ENCODE data around the gene ZNF625. TPM values are rescaled to one million over a fixed set of nuclear protein-coding genes. Genes with fewer than 3 reads are reported as not detected.
"Not testable (repeated sequence)": the region's sequence is repeated elsewhere in the genome, so short reads cannot be mapped to it uniquely, and the experiment has no call there.

Gene ZNF625
- total RNA-seq, 3 donors from 2014 or later: 4.3 to 9.5 (median 5.4) TPM

DNA sequence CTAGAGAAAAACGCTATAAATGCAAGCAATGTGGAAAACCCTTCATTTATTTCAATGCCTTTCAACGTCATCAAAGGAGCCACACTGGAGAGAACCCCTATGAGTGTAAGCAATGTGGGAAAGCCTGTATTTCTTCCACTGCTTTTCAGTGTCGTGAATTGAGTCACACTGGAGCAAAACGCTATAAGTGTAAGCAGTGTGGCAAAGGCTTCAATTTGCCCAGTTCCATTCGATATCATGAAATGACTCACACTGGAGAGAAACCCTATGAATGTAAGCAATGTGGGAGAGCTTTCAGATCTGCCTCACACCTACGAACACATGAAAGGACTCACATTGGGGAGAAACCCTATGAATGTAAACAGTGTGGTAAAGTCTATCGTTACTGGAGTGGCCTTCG is 43.8 kb downstream of the ZNF625 start:
- TF ChIP-seq, protein P1, sequence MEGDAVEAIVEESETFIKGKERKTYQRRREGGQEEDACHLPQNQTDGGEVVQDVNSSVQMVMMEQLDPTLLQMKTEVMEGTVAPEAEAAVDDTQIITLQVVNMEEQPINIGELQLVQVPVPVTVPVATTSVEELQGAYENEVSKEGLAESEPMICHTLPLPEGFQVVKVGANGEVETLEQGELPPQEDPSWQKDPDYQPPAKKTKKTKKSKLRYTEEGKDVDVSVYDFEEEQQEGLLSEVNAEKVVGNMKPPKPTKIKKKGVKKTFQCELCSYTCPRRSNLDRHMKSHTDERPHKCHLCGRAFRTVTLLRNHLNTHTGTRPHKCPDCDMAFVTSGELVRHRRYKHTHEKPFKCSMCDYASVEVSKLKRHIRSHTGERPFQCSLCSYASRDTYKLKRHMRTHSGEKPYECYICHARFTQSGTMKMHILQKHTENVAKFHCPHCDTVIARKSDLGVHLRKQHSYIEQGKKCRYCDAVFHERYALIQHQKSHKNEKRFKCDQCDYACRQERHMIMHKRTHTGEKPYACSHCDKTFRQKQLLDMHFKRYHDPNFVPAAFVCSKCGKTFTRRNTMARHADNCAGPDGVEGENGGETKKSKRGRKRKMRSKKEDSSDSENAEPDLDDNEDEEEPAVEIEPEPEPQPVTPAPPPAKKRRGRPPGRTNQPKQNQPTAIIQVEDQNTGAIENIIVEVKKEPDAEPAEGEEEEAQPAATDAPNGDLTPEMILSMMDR (IDR thresholded peaks at IDR 0.05): no peak
- no peak for TF ChIP-seq POLR2AphosphoS5 (IDR thresholded peaks at IDR 0.05)
- no peak for TF ChIP-seq POLR2A (IDR thresholded peaks at IDR 0.05)
- Histone ChIP-seq H3K4me3 (no peak overlapping the region), H3K27me3 (no peaks in the 10 kb centered on the region), H3K4me1 (no peaks in the 10 kb centered on the region), H3K27ac (no peak overlapping the region), H3K9me3 (peaks cover 12 to 21% of the 10 kb centered on the region in 2 donors), H3K36me3 (no peaks in the 10 kb centered on the region)
- intact Hi-C loops (cut with DNase I; ENCODE audit: low total_unique reads): loop anchor here (5.0 kb wide), 1 partner anchor 965 kb away; no protein-coding TSS in a partner anchor
- no peak for DNase-seq (ENCODE audit: low spot score in 2 of 2)

DNA sequence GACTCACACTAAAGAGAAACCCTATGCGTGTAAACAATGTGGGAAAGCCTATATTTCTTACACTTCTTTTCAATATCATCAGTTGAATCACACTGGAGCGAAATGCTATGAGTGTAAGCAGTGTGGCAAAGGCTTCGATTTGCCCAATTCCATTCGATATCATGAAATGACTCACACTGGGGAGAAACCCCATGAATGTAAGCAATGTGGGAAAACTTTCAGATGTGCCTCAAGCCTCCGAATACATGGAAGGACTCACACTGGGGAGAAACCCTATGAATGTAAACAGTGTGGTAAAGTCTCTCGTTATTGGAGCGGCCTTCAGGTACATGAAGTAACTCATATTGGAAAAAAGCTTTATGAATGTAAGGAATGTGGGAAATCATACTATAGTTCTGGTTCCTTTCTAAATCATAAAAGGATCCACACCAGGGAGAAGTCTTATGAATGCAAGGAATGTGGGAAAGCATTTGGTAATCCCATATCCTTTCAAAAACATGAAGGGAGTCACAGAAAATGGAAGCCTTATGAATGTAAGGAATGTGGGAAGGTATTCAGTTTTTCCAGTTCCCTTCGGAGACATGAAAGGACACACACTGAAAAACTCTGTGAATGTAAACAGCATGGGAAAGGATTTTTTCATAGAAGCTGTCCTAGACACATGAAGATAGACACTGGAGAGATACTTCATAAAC is 44.4 kb downstream of the ZNF625 start:
- TF ChIP-seq, protein P1 (IDR thresholded peaks at IDR 0.05): no peak
- TF ChIP-seq POLR2AphosphoS5 (IDR thresholded peaks at IDR 0.05): no peak
- no peak for TF ChIP-seq POLR2A (IDR thresholded peaks at IDR 0.05)
- Histone ChIP-seq H3K27me3 (no peaks in the 10 kb centered on the region), H3K4me3 (no peak overlapping the region), H3K27ac (no peak overlapping the region), H3K4me1 (no peaks in the 10 kb centered on the region), H3K36me3 (no peaks in the 10 kb centered on the region), H3K9me3 (peaks cover 12 to 21% of the 10 kb centered on the region in 2 donors)
- DNase-seq (ENCODE audit: low spot score in 2 of 2): no peak
- intact Hi-C loops (cut with DNase I; ENCODE audit: low total_unique reads): loop anchor here (5.0 kb wide), 1 partner anchor 965 kb away; no protein-coding TSS in a partner anchor

DNA sequence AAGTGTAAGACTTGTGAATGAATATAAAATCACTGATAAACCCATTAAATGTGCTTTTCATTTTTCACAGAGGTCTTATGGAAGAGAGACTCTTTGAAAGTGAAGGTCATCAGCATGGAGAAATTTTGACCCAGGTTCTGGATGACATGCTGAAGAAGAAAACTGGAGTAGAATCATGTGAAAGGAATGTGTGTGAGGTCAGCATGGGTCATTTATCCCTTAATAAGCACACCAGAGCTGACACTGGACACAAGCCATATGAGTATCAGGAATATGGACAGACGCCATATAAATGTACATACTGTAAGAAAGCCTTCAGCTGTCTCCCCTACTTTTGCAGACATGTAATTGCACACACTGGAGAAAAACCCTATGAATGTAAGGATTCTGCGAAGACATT is 45.4 kb downstream of the ZNF625 start:
- H3K27me3 ChIP-seq: no peaks in the 10 kb centered on the region
- H3K4me1 ChIP-seq: no peaks in the 10 kb centered on the region
- no peak overlapping the region for H3K27ac ChIP-seq
- H3K4me3 ChIP-seq: no peak overlapping the region
- no peak for DNase-seq (ENCODE audit: low spot score in 2 of 2)
- TF ChIP-seq, protein P1 (IDR thresholded peaks at IDR 0.05): no peak
- TF ChIP-seq POLR2AphosphoS5 (IDR thresholded peaks at IDR 0.05): no peak
- no peak for TF ChIP-seq POLR2A (IDR thresholded peaks at IDR 0.05)
- peaks cover 19 to 21% of the 10 kb centered on the region in 2 donors for H3K9me3 ChIP-seq
- intact Hi-C loops (cut with DNase I; ENCODE audit: low total_unique reads): loop anchor here (5.0 kb wide), 1 partner anchor 964 kb away; no protein-coding TSS in a partner anchor
- no peaks in the 10 kb centered on the region for H3K36me3 ChIP-seq

DNA sequence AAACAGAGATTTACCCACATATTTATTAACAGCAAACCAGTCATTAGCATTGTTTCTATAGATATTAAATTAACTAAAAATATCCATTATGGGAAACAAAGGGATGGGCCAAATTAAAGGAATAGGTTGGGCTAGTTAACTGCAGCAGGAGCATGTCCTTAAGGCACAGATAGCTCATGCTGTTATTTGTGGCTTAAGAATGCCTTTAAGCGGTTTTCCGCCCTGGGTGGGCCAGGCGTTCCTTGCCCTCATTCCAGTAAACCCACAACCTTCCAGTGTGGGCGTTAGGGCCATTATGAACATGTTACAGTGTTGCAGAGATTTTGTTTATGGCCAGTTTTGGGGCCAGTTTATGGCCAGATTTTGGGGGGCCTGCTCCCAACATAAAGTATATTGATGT is 52.6 kb downstream of the ZNF625 start:
- H3K4me3 ChIP-seq; H3K27me3 ChIP-seq; H3K4me1 ChIP-seq; DNase-seq (ENCODE audit: low spot score in 2 of 2); intact Hi-C loops (cut with DNase I; ENCODE audit: low total_unique reads); H3K36me3 ChIP-seq; H3K27ac ChIP-seq: not testable (repeated sequence)
- H3K9me3 ChIP-seq: peaks cover 0 to 31% of the 10 kb centered on the region in 2 donors

DNA sequence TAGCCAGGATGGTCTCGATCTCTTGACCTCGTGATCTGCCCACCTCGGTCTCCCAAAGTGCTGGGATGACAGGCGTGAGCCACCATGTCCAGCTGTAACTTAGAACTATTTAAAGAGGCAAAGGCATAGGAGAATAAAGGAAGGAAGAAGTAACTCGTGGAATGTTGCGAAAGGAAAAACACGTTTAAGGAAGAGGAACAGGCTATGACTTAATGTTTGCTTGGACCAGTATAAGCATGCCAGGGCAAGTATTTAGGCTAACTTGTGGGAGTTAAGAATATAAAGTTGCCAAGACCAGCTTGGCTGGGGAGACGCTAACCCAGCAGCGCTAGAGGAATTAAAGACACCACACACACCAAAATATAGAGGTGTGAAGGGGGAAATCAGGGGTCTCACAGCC is 58.5 kb downstream of the ZNF625 start:
- H3K36me3 ChIP-seq: no peaks in the 10 kb centered on the region
- peaks cover 5 to 9% of the 10 kb centered on the region in 2 donors for H3K9me3 ChIP-seq
- no peak overlapping the region for H3K4me3 ChIP-seq
- TF ChIP-seq POLR2A (IDR thresholded peaks at IDR 0.05) (no peak), POLR2AphosphoS5 (IDR thresholded peaks at IDR 0.05) (no peak)
- TF ChIP-seq, protein P1 (IDR thresholded peaks at IDR 0.05): no peak
- no peak overlapping the region for H3K27ac ChIP-seq
- intact Hi-C loops (cut with DNase I; ENCODE audit: low total_unique reads): no loop called here
- no peaks in the 10 kb centered on the region for H3K4me1 ChIP-seq
- H3K27me3 ChIP-seq: no peaks in the 10 kb centered on the region
- no peak for DNase-seq (ENCODE audit: low spot score in 2 of 2)
